GM21381 (cell line): ENCODE measurements around the gene CKMT1B.
"Not testable (repeated sequence)": the region's sequence is repeated elsewhere in the genome, so short reads cannot be mapped to it uniquely, and the experiment has no call there.

Source experiments
- ATAC-seq: cut with Tn5 transposase; IDR thresholded peaks from one replicate; pipeline ENCODE4 v1.9.1; 2021; ENCODE audit warnings: mild to moderate bottlenecking, moderate library complexity; ENCODE audit not compliant: unreplicated experiment

Gene CKMT1B

GRCh38 chr15:43626937-43627336 lies 33.1 kb downstream of the CKMT1B start:
- ATAC-seq: not testable (repeated sequence)

GRCh38 chr15:43638464-43639204 lies 44.8 kb downstream of the CKMT1B start:
- not testable (repeated sequence) for ATAC-seq
